Caco-2 (cell line): ENCODE data around the gene LCAT. TPM values are rescaled to one million over a fixed set of nuclear protein-coding genes. Genes with fewer than 3 reads are reported as not detected.

Experiments
- BruUV-seq: library from RNA; stranded (reverse); fragments of 400-500 nt; replicated peaks from 2 replicates; lab custom pipeline; 2021; lab: Mats Ljungman, UMichigan
- CTCF ChIA-PET: fragments of 300-600 bp; sonication (Branson Sonifier 250); formaldehyde crosslinking; loops from one replicate; lab custom pipeline; 2022; ENCODE audit warnings: antibody characterized with exemption; lab: Charles Lee
- POLR2A ChIA-PET: fragments of 300-600 bp; sonication (Branson Sonifier 250); formaldehyde crosslinking; loops from one replicate; lab custom pipeline; 2022; ENCODE audit warnings: antibody characterized with exemption; lab: Charles Lee
- DNase-seq, 2 experiments: peaks; one replicate each; pipeline versions ENCODE4 v3.0.0 to v3.0.0-alpha.2; 2020 to 2022
- H3K27me3 ChIP-seq: replicated peaks from 2 replicates; pipeline ENCODE4 v1.6.0; 2011; ENCODE audit warnings: low read length; ENCODE audit not compliant: control insufficient read depth, insufficient read depth
- H3K36me3 ChIP-seq: 2 replicates; pipeline ENCODE4 v1.5.1; 2011; ENCODE audit warnings: low read length; ENCODE audit not compliant: control insufficient read depth, insufficient read depth
- H3K4me1 ChIP-seq: fragments of 250-450 bp; sonication (Bioruptor Pico); 2 replicates; pipeline ENCODE4 v1.5.1; 2020; ENCODE audit warnings: mild to moderate bottlenecking
- H3K4me3 ChIP-seq: 2 replicates; pipeline ENCODE4 v1.5.1; 2011; ENCODE audit warnings: low read depth, mild to moderate bottlenecking, control low read depth, low read length
- H3K9me3 ChIP-seq: fragments of 250-450 bp; sonication (Bioruptor Pico); 2 replicates; pipeline ENCODE4 v1.5.1; 2020; ENCODE audit warnings: mild to moderate bottlenecking, moderate library complexity
- H3K27ac Mint-ChIP-seq: one replicate; pipeline ENCODE4 v1.8.0; 2022; ENCODE audit warnings: mixed read lengths; ENCODE audit not compliant: unreplicated experiment
- H3K27me3 Mint-ChIP-seq: one replicate; pipeline ENCODE4 v1.8.0; 2022; ENCODE audit warnings: mixed read lengths; ENCODE audit not compliant: insufficient read depth, unreplicated experiment
- H3K36me3 Mint-ChIP-seq: one replicate; pipeline ENCODE4 v1.8.0; 2022; ENCODE audit warnings: mild to moderate bottlenecking, mixed read lengths; ENCODE audit not compliant: insufficient read depth, unreplicated experiment
- H3K4me1 Mint-ChIP-seq: one replicate; pipeline ENCODE4 v1.8.0; 2022; ENCODE audit warnings: low read depth, mixed read lengths; ENCODE audit not compliant: unreplicated experiment
- H3K4me3 Mint-ChIP-seq: one replicate; pipeline ENCODE4 v1.8.0; 2022; ENCODE audit warnings: mild to moderate bottlenecking, moderate library complexity, mixed read lengths; ENCODE audit not compliant: unreplicated experiment
- H3K9me3 Mint-ChIP-seq: one replicate; pipeline ENCODE4 v1.8.0; 2022; ENCODE audit warnings: mixed read lengths; ENCODE audit not compliant: unreplicated experiment
- intact Hi-C: fragments of 100-400 bp; cut with micrococcal nuclease; formaldehyde crosslinking; loops from one replicate; pipeline ENCODE4 v1.10.0; 2022; ENCODE audit not compliant: unreplicated experiment
- total RNA-seq: library from RNA; stranded (reverse); gene quantifications from 2 replicates; pipeline ENCODE4 v1.2.3, GENCODE V29; 2022
- TF ChIP-seq, protein P1 (sequence below), 2 experiments: fragments of 200-600 bp in 1 of 2; IDR thresholded peaks; 1 replicate in 1 of 2; 2 replicates in 1 of 2; pipeline versions ENCODE4 v1.5.1 to v1.8.0; 2011 to 2022; ENCODE audit warnings: antibody characterized with exemption in 1 of 2, control low read depth in 1 of 2, inconsistent platforms in 1 of 2, low read depth in 1 of 2, low read length in 1 of 2, mild to moderate bottlenecking in 1 of 2, moderate library complexity in 1 of 2; ENCODE audit not compliant: insufficient read depth in 1 of 2, severe bottlenecking in 1 of 2, unreplicated experiment in 1 of 2

LCAT gene
- total RNA-seq, 1 experiment from 2014 or later, result 33.3 TPM

DNA sequence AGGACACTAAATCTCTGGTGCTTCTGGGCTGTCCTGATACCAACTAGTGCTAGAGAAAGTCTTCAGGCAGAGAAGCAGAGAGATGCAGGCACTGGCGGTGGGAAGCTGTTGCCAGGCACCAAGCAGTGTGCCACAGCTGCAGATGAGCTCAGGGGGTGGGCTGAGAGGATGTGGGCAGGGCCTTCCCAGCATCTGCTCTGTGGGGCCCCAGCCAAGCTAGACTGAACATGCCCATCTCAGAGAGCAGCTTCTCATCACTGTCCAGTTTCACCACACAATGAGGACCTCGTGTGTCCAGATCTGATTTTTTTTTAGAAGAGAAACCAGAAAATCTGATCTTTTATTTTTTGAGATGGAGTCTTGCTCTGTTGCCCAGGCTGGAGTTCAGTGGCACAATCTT is 33.8 kb downstream of the LCAT start:
- no peaks in the 10 kb centered on the region for H3K27me3 Mint-ChIP-seq
- H3K4me3 Mint-ChIP-seq, result no peak overlapping the region
- H3K4me1 ChIP-seq, result no peaks in the 10 kb centered on the region
- no peaks in the 10 kb centered on the region for H3K4me1 Mint-ChIP-seq
- no peak overlapping the region for H3K4me3 ChIP-seq
- no peaks in the 10 kb centered on the region for H3K9me3 ChIP-seq
- H3K27me3 ChIP-seq, result no peaks in the 10 kb centered on the region
- intact Hi-C loops, result no loop called here
- H3K9me3 Mint-ChIP-seq, result no peaks in the 10 kb centered on the region
- H3K36me3 Mint-ChIP-seq, result peaks cover 16% of the 10 kb centered on the region
- DNase-seq, result no peak
- ChIA-PET POLR2A (no interaction called here), CTCF (interaction anchor here (0.5 kb wide), 1 partner anchor 687 kb away, joined by 3 read pairs; no protein-coding TSS in a partner anchor)
- H3K36me3 ChIP-seq, result peaks cover 4% of the 10 kb centered on the region
- no peak overlapping the region for H3K27ac Mint-ChIP-seq
- no TSS peak for BruUV-seq
- TF ChIP-seq, protein P1, sequence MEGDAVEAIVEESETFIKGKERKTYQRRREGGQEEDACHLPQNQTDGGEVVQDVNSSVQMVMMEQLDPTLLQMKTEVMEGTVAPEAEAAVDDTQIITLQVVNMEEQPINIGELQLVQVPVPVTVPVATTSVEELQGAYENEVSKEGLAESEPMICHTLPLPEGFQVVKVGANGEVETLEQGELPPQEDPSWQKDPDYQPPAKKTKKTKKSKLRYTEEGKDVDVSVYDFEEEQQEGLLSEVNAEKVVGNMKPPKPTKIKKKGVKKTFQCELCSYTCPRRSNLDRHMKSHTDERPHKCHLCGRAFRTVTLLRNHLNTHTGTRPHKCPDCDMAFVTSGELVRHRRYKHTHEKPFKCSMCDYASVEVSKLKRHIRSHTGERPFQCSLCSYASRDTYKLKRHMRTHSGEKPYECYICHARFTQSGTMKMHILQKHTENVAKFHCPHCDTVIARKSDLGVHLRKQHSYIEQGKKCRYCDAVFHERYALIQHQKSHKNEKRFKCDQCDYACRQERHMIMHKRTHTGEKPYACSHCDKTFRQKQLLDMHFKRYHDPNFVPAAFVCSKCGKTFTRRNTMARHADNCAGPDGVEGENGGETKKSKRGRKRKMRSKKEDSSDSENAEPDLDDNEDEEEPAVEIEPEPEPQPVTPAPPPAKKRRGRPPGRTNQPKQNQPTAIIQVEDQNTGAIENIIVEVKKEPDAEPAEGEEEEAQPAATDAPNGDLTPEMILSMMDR (IDR thresholded peaks at IDR 0.05; ENCODE audit: insufficient read depth in 1 of 2, low read depth in 1 of 2, low read length in 1 of 2, severe bottlenecking in 1 of 2, unreplicated experiment in 1 of 2), result no peak

DNA sequence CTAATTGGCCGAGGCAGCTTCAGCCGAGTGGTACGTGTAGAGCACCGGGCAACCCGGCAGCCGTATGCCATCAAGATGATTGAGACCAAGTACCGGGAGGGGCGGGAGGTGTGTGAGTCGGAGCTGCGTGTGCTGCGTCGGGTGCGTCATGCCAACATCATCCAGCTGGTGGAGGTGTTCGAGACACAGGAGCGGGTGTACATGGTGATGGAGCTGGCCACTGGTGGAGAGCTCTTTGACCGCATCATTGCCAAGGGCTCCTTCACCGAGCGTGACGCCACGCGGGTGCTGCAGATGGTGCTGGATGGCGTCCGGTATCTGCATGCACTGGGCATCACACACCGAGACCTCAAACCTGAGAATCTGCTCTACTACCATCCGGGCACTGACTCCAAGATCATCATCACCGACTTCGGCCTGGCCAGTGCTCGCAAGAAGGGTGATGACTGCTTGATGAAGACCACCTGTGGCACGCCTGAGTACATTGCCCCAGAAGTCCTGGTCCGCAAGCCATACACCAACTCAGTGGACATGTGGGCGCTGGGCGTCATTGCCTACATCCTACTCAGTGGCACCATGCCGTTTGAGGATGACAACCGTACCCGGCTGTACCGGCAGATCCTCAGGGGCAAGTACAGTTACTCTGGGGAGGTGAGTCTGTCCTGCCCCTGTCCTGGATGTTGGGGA is 34.7 kb downstream of the LCAT start:
- Mint-ChIP-seq H3K27ac (no peak overlapping the region), H3K9me3 (no peaks in the 10 kb centered on the region), H3K36me3 (peaks cover 16% of the 10 kb centered on the region), H3K27me3 (no peaks in the 10 kb centered on the region), H3K4me1 (no peaks in the 10 kb centered on the region), H3K4me3 (no peak overlapping the region)
- Histone ChIP-seq H3K4me3 (no peak overlapping the region), H3K4me1 (no peaks in the 10 kb centered on the region), H3K9me3 (no peaks in the 10 kb centered on the region), H3K27me3 (no peaks in the 10 kb centered on the region), H3K36me3 (peaks cover 4% of the 10 kb centered on the region)
- ChIA-PET POLR2A (no interaction called here), CTCF (no interaction called here)
- DNase-seq, result no peak
- TF ChIP-seq, protein P1 (IDR thresholded peaks at IDR 0.05; ENCODE audit: insufficient read depth in 1 of 2, low read depth in 1 of 2, low read length in 1 of 2, severe bottlenecking in 1 of 2, unreplicated experiment in 1 of 2), result no peak
- TSS peak; percentile 23 for BruUV-seq
- intact Hi-C loops, result no loop called here

DNA sequence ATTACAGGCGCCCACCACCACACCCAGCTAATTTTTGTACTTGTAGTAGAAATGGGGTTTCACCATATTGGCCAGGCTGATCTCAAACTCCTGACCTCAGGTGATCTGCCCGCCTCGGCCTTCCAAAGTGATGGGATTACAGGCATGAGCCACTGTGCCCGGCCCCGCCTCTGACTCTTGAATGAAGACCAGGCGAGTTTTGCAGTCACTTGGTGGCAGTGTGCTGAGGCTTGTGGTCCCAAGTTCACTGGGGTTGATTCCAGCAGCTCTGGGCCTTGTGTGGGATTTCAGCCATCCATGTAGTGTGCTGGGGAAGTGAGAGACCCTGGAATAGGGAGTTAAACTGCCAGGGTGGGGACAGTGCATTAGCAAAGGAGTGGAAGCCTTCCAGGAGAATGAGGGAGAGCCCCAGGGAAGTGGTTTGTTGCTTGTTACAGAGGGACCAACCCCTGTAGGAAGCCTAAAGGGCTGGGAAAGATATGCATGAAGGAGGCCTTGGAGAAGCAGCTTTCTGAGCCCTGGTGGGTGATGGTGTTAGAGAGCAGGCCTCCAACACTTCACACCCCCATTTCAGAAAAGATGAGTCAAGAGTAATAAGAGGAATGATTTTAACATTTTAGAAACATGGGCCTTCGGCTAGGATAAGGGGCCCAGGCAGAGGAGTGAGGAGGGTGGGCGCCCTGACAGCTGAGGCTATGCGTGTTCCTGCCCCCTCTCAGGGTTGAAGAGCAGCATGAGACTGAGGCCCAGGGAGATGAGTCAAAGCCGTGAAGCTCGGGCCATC is 36.3 kb downstream of the LCAT start:
- H3K27me3 Mint-ChIP-seq, result no peaks in the 10 kb centered on the region
- no TSS peak for BruUV-seq
- no peak overlapping the region for H3K27ac Mint-ChIP-seq
- TF ChIP-seq, protein P1 (IDR thresholded peaks at IDR 0.05; ENCODE audit: insufficient read depth in 1 of 2, low read depth in 1 of 2, low read length in 1 of 2, severe bottlenecking in 1 of 2, unreplicated experiment in 1 of 2), result no peak
- no peak for DNase-seq
- Histone ChIP-seq H3K9me3 (no peaks in the 10 kb centered on the region), H3K36me3 (peaks cover 4% of the 10 kb centered on the region), H3K4me1 (no peaks in the 10 kb centered on the region), H3K4me3 (no peak overlapping the region), H3K27me3 (no peaks in the 10 kb centered on the region)
- H3K4me3 Mint-ChIP-seq, result no peak overlapping the region
- H3K9me3 Mint-ChIP-seq, result no peaks in the 10 kb centered on the region
- H3K36me3 Mint-ChIP-seq, result peaks cover 24% of the 10 kb centered on the region
- intact Hi-C loops, result no loop called here
- H3K4me1 Mint-ChIP-seq, result no peaks in the 10 kb centered on the region
- CTCF ChIA-PET, result no interaction called here
- POLR2A ChIA-PET, result no interaction called here
